GM21723 (cell line): ENCODE measurements around the gene EXOC4.

ENCODE experiments used
- ATAC-seq: cut with Tn5 transposase; IDR thresholded peaks from one replicate; pipeline ENCODE4 v1.9.1; 2021; ENCODE audit warnings: mild to moderate bottlenecking, moderate library complexity; ENCODE audit not compliant: unreplicated experiment

Gene EXOC4

DNA sequence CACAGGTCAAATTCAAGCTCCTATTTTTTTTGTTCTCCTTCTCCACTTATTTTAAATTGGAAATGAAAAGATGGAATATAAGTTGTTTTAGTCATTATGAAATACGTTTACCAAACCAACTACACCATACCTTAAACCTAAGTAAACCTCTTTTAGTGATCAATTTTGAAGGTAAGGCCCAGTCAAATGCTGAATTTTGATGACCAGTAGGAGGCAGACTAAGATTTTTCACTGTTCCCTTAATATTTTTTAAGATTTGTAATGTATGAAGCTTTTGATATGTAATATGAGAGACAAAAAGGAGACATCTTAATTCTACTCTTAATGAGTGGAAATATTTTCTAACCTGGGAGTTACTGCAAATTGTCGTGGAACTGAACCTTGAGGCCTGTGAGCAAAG lies 311.6 kb downstream of the EXOC4 start:
- ATAC-seq: no peak

DNA sequence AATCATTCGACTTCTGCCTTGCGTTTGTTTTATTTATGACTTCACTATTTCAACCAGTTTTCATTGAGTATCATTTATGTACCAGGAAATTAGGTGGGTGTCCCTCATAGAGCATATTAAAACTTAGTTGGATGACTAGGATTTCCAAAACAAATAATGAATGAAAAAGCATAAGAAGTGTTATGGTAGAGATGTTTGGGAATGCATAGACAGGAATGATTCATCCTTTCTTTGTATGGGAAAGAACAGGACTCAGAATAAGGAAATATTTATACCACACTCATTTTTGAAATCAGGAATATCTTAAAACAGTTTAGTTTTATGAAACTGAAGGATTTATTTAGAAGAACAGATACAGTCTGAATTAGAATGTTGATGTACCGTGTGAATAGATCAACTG lies 315.7 kb downstream of the EXOC4 start:
- no peak for ATAC-seq

- ATAC-seq: no peak
Measured at GRCh38 chr7:133570321-133570720, 317.4 kb downstream of the EXOC4 start.

- no peak for ATAC-seq
Measured at GRCh38 chr7:133571076-133571475, 318.2 kb downstream of the EXOC4 start.

GRCh38 chr7:133572087-133572486 lies 319.2 kb downstream of the EXOC4 start:
- ATAC-seq: no peak

- ATAC-seq: no peak
Measured at GRCh38 chr7:133572843-133573242, 320.0 kb downstream of the EXOC4 start.

DNA sequence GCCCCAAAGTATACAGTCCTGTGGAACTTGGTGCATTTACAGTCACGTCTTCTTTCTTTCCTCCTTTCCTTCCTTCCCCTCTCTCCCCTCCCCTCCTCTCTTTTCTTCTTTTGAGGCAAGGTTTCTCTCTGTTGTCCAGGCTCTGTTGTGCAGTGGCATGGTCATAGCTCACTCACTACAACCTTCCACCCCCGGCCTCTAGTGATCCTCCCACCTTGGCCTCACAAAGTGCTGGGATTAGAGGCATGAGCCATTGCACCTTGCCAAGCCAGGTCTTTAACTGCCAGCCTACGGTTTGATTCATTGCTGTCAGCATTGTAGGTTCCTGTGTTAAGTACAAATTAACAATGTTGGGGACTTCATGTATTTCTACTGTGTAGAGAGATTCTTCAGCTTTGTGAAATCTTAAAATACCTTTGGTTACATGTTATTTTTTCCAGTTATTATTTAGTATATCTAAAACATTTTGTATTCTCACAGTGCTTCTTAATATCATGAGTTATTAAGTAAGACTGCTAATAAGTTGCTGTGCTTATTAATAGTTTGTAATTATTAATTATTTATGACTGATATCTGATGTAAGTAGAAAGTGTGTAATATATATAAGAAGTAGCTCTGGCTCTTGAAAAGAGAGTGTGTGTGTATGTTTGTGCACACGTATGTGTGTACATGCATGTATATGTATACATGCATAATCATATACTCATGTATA lies 320.8 kb downstream of the EXOC4 start:
- no peak for ATAC-seq

- no peak for ATAC-seq
Measured at GRCh38 chr7:133575726-133576440, 323.0 kb downstream of the EXOC4 start.

DNA sequence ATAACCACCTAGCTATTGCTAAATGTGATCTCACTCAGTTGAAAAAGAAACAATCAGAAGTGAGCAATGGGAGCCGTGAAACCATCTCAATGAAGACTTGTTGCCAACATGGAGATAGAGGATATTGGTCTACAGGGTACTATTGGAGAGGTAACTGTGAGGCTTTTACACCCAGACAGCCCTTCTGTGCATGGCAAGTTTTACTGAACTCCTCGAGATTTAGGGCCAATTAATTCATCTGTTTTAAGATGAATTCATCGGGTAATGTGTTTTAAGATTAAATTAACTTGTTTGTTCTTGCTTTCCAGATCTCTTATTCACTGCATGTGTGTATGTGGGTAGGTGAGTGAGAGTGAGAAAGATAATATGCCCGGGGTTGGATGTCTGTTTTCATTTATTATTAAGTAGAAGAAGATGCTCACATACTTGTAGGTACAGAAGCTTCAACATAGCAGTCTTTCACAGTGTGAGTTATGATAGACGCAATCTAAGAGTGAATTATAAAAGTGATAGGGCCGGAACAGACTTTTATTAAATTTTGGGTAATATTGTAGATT lies 323.8 kb downstream of the EXOC4 start:
- ATAC-seq: no peak

- no peak for ATAC-seq
Measured at GRCh38 chr7:133582766-133583523, 330.1 kb downstream of the EXOC4 start.

- no peak for ATAC-seq
Measured at GRCh38 chr7:133583545-133584171, 330.8 kb downstream of the EXOC4 start.

DNA sequence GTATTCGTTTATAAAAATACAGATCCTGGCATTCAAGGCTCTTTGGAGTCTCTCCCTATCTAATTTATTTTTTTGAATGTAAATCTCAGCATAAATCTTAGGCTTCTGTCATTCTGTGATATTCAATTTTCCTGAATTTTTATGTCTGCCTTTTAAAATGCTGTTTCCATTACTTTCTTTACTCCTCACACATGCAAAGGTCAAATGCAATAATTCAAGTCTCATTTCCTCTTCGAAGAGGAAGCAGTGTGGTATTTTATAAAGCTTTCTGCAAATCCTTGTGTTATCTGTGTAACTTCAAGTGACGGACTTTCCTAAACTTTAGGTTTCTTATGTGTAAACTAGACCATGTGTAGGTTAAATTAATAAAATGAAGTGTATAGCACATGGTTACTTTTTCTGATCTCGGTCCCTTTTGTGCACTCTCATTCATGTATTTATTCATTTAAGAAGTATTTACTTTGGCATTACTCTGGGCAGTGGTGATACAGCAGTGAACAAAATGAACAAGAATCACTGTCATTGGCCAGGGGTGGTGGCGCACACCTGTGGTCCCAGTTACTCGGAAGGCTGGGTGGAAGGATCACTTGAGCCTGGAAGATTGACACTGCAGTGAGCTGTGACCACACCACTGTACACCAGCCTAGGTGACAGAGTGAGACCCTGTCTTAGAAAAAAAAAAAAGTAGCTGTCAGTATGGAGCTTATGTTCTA lies 332.2 kb downstream of the EXOC4 start:
- ATAC-seq: no peak

DNA sequence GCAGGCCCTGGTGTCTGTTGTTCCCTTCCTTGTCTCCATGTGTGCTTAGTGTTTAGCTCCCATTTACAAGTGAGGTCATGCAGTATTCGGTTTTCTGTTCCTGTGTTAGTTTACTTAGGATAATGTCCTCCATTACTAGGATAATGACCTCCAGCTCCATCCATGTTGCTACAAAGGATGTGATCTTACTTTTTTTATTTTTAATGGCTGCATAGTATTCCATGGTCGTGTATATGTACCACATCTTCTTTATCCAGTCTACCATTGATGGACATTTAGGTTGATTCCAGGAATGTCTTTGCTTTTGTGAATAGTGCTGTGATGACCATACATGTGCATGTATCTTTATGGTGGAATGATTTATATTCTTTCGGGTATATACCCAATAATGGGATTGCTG lies 333.4 kb downstream of the EXOC4 start:
- no peak for ATAC-seq

- no peak for ATAC-seq
Measured at GRCh38 chr7:133587903-133588302, 335.0 kb downstream of the EXOC4 start.

GRCh38 chr7:133590795-133591194 lies 337.9 kb downstream of the EXOC4 start:
- no peak for ATAC-seq

DNA sequence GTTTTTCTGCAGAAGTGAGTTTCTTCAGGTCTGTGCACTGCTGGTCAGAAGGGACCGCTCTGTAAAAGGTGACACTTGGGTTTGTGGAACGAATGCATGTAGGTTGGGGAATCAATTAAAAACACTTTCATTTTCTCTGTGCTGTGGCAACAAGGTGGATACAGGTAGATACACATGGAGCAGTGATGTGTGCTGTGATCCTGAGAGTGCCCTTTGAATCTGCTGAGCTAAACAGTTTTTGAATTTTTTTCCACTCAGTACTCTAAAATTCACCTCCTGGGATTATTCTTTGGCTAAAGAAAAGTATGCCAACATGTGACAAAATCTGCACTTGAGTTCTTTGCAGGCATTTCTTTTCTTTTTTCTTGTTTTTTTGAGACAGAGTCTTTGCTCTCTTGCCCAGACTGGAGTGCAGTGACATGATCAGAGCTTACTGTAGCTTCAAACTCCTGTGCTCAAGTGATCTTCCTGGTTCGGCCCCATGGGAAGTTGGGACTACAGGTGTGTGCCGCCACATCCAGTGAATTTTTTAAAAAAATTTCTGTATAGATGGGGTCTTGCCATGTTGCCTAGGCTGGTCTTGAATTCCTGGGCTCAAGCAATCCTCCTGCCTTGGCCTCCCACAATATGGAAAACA lies 338.9 kb downstream of the EXOC4 start:
- ATAC-seq: no peak

GRCh38 chr7:133593561-133593960 lies 340.7 kb downstream of the EXOC4 start:
- no peak for ATAC-seq

DNA sequence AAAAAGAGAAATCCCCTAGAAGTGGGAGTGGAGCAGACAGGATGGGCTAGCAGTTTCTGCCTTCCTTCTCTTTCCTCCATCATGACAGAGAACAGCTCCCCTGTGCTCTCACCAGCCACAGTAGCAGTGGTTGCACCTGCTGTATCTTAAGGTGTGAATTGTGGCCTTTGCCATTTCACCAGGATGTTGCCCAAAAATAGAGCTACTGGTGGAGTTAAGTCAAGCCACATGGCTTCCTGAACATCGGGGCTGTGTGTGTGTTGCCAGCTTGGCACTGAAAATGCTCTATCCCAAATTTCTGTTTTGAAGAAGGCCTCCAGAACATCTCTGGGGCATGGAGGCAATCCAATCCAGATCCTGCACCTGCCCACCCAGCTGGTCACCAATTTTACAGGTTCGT lies 348.7 kb downstream of the EXOC4 start:
- ATAC-seq: no peak

GRCh38 chr7:133602291-133602690 lies 349.4 kb downstream of the EXOC4 start:
- ATAC-seq: no peak

DNA sequence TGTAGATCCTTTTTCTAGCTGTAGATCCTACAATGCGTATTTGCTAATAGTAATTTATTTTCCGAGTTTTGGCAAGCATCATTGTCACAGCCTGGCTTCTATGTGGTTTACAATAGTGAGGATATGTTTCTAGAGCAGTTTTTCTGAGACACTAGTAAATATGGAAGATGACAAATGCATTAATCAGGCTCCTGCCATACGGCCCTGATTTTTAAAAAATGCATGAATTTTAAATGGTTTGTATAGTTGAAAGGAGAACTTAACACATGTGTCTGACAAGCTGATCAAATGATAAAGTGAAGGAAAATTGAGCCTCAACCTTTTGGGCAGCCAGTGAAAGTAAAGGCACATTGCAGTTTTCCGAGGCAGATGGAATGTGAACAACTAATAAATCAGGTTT lies 354.1 kb downstream of the EXOC4 start:
- no peak for ATAC-seq
